ENCODE results near the gene HIPK1.

HIPK1 gene

DNA sequence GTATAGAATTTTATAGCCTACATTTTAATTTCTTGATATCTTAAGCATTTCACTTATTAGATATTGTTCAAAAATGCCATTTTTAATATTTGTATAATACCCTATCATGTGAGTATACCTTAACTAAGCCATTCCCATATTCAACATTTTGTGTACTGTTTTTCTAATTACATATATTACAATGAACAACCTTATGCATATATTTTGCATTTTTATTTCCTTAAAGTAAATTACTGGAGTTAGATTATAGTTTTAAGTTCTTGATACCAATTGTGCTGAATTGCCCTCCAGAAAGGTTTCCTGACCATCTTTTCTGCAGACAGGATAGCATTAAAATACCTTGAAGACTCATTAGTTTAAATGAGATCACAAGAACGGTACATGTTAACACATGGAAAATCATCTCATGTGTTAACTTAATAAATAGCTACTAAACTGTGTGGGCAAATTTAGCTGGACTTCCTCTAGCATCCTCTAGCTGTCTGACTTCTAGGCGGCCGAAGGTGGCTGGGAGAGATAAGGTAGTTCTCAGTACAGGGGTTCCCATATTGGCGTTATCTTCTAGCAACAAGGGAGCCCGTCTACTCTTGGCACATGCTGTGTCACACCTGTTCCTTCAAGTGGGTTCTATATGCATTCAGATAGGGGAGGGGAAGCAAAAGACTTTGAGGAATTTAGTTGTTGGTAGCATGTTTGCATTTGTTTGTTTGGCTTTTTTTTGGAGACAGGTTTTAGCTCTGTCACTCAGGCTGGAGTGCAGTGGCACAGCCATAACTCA lies 15.0 kb upstream of the HIPK1 start:
- DNase-seq (ENCODE audit: insufficient read length, low spot score): no peak
- no peak for FAIRE-seq
- TF ChIP-seq, protein P1, sequence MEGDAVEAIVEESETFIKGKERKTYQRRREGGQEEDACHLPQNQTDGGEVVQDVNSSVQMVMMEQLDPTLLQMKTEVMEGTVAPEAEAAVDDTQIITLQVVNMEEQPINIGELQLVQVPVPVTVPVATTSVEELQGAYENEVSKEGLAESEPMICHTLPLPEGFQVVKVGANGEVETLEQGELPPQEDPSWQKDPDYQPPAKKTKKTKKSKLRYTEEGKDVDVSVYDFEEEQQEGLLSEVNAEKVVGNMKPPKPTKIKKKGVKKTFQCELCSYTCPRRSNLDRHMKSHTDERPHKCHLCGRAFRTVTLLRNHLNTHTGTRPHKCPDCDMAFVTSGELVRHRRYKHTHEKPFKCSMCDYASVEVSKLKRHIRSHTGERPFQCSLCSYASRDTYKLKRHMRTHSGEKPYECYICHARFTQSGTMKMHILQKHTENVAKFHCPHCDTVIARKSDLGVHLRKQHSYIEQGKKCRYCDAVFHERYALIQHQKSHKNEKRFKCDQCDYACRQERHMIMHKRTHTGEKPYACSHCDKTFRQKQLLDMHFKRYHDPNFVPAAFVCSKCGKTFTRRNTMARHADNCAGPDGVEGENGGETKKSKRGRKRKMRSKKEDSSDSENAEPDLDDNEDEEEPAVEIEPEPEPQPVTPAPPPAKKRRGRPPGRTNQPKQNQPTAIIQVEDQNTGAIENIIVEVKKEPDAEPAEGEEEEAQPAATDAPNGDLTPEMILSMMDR (IDR thresholded peaks at IDR 0.05; ENCODE audit: insufficient read depth, missing control alignments): no peak

DNA sequence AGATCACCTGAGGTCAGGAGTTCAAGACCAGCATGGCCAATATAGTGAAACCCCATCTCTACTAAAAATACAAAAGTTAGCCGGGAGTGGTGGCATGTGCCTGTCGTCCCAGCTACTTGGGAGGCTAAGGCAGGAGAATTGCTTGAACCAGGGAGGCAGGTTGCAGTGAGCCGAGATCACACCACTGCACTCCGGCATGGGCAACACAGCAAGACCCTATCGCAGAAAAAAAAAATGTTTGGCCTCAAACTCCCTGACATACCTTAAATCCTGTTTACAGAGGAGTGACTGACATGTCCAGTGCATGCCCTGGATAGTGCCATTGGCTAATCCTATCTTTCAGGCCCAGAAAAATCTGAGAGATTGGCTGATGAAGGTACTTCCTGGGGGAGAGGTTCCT lies 12.2 kb upstream of the HIPK1 start:
- DNase-seq (ENCODE audit: insufficient read length, low spot score): no peak
- FAIRE-seq: no peak
- TF ChIP-seq, protein P1 (IDR thresholded peaks at IDR 0.05; ENCODE audit: insufficient read depth, missing control alignments): no peak

GRCh38 chr1:113917400-113918082 lies 11.6 kb upstream of the HIPK1 start:
- TF ChIP-seq, protein P1 (IDR thresholded peaks at IDR 0.05; ENCODE audit: insufficient read depth, missing control alignments): no peak
- FAIRE-seq (no peak), DNase-seq (ENCODE audit: insufficient read length, low spot score) (no peak)

GRCh38 chr1:113918243-113918642 lies 10.9 kb upstream of the HIPK1 start:
- no peak for FAIRE-seq

GRCh38 chr1:113922957-113923356 lies 6.2 kb upstream of the HIPK1 start:
- FAIRE-seq: no peak
- no peak for DNase-seq (ENCODE audit: insufficient read length, low spot score)
- TF ChIP-seq, protein P1 (IDR thresholded peaks at IDR 0.05; ENCODE audit: insufficient read depth, missing control alignments): no peak

More at GRCh38 chr1:113918243-113918642, 10.9 kb upstream of the HIPK1 start:
- TF ChIP-seq, protein P1 (IDR thresholded peaks at IDR 0.05; ENCODE audit: insufficient read depth, missing control alignments): no peak
- DNase-seq (ENCODE audit: insufficient read length, low spot score): no peak

GRCh38 chr1:113924473-113924872 lies 4.7 kb upstream of the HIPK1 start:
- FAIRE-seq (no peak), DNase-seq (ENCODE audit: insufficient read length, low spot score) (no peak)
- TF ChIP-seq, protein P1 (IDR thresholded peaks at IDR 0.05; ENCODE audit: insufficient read depth, missing control alignments): no peak
